HG03095 (cell line): ENCODE results near the gene NAXD.
"Not testable (repeated sequence)": the region's sequence is repeated elsewhere in the genome, so short reads cannot be mapped to it uniquely, and the experiment has no call there.

Experiments
- ATAC-seq: cut with Tn5 transposase; IDR thresholded peaks from one replicate; pipeline ENCODE4 v1.9.1; 2021; ENCODE audit warnings: moderate library complexity; ENCODE audit not compliant: unreplicated experiment

Gene NAXD

GRCh38 chr13:110662777-110663443 lies 47.6 kb downstream of the NAXD start:
- ATAC-seq: no peak

- ATAC-seq: no peak
Observed at GRCh38 chr13:110663491-110663890, 48.1 kb downstream of the NAXD start.

DNA sequence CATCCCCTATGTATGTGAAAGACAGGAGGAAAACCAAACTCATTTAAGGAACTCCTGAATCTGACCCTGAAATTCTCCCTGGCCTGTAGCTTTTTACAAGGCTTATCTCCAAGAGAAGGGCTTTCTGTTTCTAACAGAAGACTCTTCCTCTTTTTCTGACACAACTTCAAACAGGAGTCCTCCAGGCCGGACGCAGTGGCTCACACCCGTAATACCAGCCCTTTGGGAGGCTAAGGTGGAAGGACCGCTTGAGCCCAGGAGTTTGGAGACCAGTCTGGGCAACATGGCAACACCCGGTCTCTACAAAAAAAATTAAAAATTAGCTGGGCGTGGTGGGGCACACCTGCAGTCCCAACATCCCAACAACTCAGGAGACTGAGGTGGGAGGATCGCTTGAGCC lies 48.7 kb downstream of the NAXD start:
- ATAC-seq: no peak

DNA sequence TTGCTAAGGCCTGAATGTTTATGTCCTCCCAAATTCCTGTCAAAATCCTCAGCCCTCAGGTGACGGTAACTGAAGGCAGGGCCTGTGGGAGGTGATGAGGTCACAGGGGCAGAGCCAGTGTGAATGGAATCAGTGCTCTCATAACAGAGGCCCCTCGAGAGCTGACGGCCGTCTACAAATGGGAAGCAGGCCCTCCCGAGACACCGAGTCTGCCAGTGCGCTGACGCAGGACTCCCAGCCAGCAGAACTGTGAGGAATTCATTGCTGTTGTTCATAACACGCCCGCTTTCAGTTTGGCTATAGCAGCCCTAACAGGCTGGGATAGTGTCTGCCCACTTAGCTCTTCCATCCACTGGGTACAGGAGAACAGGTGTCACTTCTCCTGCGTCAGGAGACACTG lies 49.3 kb downstream of the NAXD start:
- no peak for ATAC-seq

DNA sequence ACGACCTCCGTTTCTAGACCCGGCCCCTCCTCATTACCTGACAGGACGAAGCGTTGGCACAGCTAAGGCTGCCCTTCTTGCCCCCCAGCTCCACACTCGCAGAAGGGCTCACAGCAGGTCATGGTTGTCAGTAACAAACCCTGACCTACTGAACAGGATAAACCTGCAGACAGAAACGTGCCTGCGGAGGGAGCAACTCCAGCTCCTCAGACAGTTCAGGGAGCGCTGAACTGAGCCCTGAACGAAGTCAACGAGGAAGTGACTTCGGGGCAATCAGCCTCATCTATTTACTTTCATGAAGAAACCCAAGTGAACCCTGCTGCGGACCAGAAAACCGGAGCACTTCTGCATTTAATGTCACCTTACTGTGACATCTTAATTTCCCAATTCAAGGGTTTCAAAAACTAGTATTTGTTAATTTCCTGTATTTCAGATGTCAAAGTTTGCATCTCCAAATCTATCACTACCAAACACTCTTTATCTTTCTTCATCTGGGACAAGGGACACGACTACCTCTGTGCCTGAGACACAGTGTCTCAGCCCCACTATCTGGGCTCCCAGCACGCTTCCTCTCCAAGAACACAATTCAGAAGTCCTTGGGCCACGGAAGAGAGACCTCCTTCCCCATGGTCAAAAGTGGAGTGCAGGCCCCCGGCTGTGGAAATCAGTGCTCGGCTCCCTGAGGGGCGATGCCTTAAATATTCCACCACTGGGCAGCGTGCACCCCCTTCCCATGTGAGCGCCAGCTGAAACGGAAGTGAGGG lies 50.3 kb downstream of the NAXD start:
- ATAC-seq: no peak

DNA sequence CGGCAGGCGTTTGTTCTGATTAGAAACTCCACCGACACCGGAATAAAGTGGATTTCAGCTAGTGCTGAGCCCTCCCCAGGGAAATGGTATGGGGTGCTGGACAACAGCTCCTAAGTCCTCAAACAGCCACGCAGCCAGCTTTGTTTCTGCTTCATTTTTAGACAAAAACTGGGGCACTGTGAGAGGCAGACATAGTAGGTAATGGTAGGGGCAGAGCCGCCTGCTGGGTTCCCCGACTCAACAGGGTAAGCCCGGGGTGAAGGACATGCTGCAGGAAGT lies 50.8 kb downstream of the NAXD start:
- ATAC-seq: no peak

DNA sequence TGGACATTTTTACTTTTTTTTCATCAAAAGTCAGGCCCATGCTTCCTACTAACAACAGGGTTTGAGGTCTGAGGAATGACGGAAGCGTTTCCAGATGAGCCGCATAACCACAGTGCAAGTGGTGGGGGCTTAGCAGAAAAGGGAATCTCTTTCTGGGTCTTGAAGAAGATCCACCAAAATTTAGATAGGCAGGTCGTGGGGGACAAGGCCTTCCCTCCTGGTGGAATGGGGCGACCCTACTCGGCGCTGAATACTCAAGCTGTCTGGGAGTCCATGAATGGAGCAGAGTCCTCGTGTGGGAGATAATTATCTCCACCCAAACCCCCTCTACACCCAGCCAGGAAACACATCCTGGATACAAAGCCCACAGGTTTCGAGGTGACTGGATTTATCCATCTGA lies 53.7 kb downstream of the NAXD start:
- no peak for ATAC-seq

GRCh38 chr13:110669814-110670213 lies 54.5 kb downstream of the NAXD start:
- ATAC-seq: not testable (repeated sequence)

GRCh38 chr13:110676595-110677587 lies 61.5 kb downstream of the NAXD start:
- ATAC-seq: peak; percentile 67

- ATAC-seq: no peak
Observed at GRCh38 chr13:110677731-110678545, 62.6 kb downstream of the NAXD start.

- ATAC-seq: no peak
Observed at GRCh38 chr13:110680852-110681251, 65.5 kb downstream of the NAXD start.

GRCh38 chr13:110681868-110682550 lies 66.7 kb downstream of the NAXD start:
- ATAC-seq: no peak

DNA sequence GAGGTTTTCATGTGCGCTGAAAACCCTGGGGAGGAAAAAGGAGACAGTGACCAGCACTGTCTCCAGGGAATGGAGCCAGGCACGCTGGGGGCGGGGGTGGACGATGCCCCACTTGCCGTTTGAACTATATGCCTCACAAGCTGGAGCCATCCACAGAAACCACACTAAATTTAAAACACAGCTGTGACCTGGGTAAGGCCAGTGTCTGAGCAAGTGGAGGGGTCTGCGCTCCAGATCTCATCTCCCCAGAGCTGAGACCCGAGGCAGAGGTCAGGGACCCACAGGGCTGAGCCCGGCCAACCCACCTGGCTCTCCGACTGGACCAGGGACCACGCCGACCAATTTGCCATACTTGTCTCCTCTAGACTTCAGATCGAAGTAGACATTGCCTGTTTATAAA lies 67.4 kb downstream of the NAXD start:
- no peak for ATAC-seq

GRCh38 chr13:110683203-110683883 lies 68.0 kb downstream of the NAXD start:
- ATAC-seq: no peak

DNA sequence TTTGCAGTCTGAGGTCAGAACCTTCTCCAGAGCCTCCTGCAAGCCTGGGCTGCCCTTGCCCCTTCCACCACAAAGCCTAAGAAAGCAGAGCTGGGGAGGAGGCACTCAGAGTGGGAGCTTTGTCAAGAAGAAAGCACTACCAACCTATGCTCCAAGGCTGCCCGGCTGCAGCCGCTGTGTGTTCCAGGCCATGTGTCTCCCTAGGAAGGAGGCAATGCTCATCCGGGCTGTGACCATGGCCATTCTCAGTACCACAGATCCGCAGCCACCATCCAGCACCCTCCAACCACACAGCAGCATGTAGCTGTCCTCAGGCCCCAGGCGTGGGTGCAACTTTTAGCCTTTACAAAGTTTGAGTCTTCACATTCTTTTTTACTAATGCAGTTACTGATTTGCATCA lies 68.6 kb downstream of the NAXD start:
- no peak for ATAC-seq

DNA sequence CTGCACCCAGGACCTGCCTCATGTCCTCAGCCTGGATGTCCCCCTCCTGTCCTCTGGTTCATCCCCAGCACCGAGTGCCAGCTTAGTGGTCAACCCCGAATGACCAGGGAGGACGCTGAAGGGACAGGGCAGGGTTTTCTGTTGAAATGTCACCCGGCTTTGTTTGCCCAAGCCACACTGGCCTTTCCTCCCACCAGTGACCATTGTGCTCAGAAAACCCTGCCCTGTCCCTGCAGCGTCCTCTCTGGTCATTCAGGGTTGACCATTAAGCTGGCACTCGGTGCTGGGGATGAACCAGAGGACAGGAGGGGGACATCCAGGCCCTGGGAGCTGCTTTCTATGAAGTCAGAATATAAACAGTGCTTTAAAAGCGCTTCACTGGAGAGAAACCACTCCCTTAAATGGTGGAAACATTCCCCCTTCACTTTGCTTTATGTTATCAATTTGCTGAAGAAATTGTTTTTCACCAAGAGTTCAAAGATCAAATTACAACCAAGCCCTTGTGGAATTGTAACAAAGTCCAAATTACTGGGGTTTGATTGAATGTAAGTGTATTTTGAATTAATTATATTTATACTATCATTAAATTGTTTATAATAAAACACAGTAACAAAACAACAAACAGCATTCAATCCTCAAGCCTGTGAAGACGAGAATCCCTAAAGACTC lies 69.2 kb downstream of the NAXD start:
- no peak for ATAC-seq

- ATAC-seq: no peak
Observed at GRCh38 chr13:110685305-110686020, 70.1 kb downstream of the NAXD start.

GRCh38 chr13:110687736-110688135 lies 72.4 kb downstream of the NAXD start:
- no peak for ATAC-seq
